GM11168 (cell line): ENCODE measurements around the gene CPN2.

Source experiments
- in situ Hi-C: fragments of 300-500 bp; cut with MboI; formaldehyde crosslinking; loops from one replicate; pipeline ENCODE4 v1.12.0; 2022; ENCODE audit warnings: low sequenced_read_pairs; ENCODE audit not compliant: unreplicated experiment

Gene CPN2

GRCh38 chr3:194304186-194304917 lies 46.8 kb downstream of the CPN2 start:
- in situ Hi-C loops: no loop called here

GRCh38 chr3:194303749-194304148 lies 47.4 kb downstream of the CPN2 start:
- in situ Hi-C loops: no loop called here

GRCh38 chr3:194301730-194302129 lies 49.4 kb downstream of the CPN2 start:
- in situ Hi-C loops: no loop called here

- in situ Hi-C loops: no loop called here
Measured at GRCh38 chr3:194300936-194301335, 50.2 kb downstream of the CPN2 start.

- in situ Hi-C loops: no loop called here
Measured at GRCh38 chr3:194300382-194300758, 50.8 kb downstream of the CPN2 start.

GRCh38 chr3:194298331-194299227 lies 52.5 kb downstream of the CPN2 start:
- in situ Hi-C loops: no loop called here

GRCh38 chr3:194296454-194297263 lies 54.5 kb downstream of the CPN2 start:
- in situ Hi-C loops: no loop called here

- in situ Hi-C loops: no loop called here
Measured at GRCh38 chr3:194294895-194295214, 56.3 kb downstream of the CPN2 start.

GRCh38 chr3:194294199-194294894 lies 56.8 kb downstream of the CPN2 start:
- in situ Hi-C loops: no loop called here

GRCh38 chr3:194293546-194294198 lies 57.5 kb downstream of the CPN2 start:
- in situ Hi-C loops: no loop called here

GRCh38 chr3:194292331-194292730 lies 58.8 kb downstream of the CPN2 start:
- in situ Hi-C loops: no loop called here
